Bronchial epithelial cell (primary cell): Measurements from ENCODE around the gene SGMS1. TPM values are rescaled to one million over a fixed set of nuclear protein-coding genes. Genes with fewer than 3 reads are reported as not detected.

Experiments used
- DNase-seq: peaks from one replicate; pipeline ENCODE4 v3.0.0-alpha.2; 2010; ENCODE audit warnings: low read depth
- FAIRE-seq: peaks from 2 replicates; lab custom pipeline; 2011; peaks lifted over from hg19 to GRCh38; lab: Jason Lieb, UNC
- H3K27me3 ChIP-seq: 2 replicates; pipeline ENCODE4 v1.5.1; 2011; ENCODE audit warnings: low read length; ENCODE audit not compliant: control insufficient read depth, insufficient read depth
- H3K36me3 ChIP-seq: 2 replicates; pipeline ENCODE4 v1.5.1; 2011; ENCODE audit warnings: low read length; ENCODE audit not compliant: control insufficient read depth, insufficient read depth
- H3K4me3 ChIP-seq: 2 replicates; pipeline ENCODE4 v1.5.1; 2011; ENCODE audit warnings: mild to moderate bottlenecking, low read depth, low read length, control low read depth
- CTCF ChIP-seq: IDR thresholded peaks from 2 replicates; pipeline ENCODE4 v1.5.1; 2011; ENCODE audit warnings: mild to moderate bottlenecking, moderate library complexity, low read length, control low read depth, inconsistent platforms; ENCODE audit not compliant: insufficient read depth, severe bottlenecking
- total RNA-seq: library from RNA; depleted of rRNA; stranded (reverse); fragments of >200 nt; gene quantifications from 2 replicates; pipeline ENCODE4 v1.2.1, GENCODE V29; 2014

The SGMS1 gene
- total RNA-seq, 1 donor from 2014 or later = 21.3 TPM

- DNase-seq = no peak
- TF ChIP-seq CTCF = no peak
- no peaks in the 10 kb centered on the region for H3K36me3 ChIP-seq
Measured at GRCh38 chr10:50613726-50614443, 9.9 kb downstream of the SGMS1 start.

GRCh38 chr10:50613150-50613549 is 10.6 kb downstream of the SGMS1 start:
- TF ChIP-seq CTCF = no peak
- FAIRE-seq = no peak
- H3K36me3 ChIP-seq = no peaks in the 10 kb centered on the region
- no peak overlapping the region for H3K4me3 ChIP-seq
- H3K27me3 ChIP-seq = no peaks in the 10 kb centered on the region
- no peak for DNase-seq

More at GRCh38 chr10:50613726-50614443, 9.9 kb downstream of the SGMS1 start:
- no peak for FAIRE-seq
- H3K4me3 ChIP-seq = no peak overlapping the region
- H3K27me3 ChIP-seq = no peaks in the 10 kb centered on the region

GRCh38 chr10:50610368-50610767 is 13.4 kb downstream of the SGMS1 start:
- H3K36me3 ChIP-seq = no peaks in the 10 kb centered on the region
- H3K27me3 ChIP-seq = no peaks in the 10 kb centered on the region
- no peak for FAIRE-seq
- no peak overlapping the region for H3K4me3 ChIP-seq
- TF ChIP-seq CTCF = no peak
- no peak for DNase-seq

- Histone ChIP-seq H3K27me3 (no peaks in the 10 kb centered on the region), H3K36me3 (no peaks in the 10 kb centered on the region), H3K4me3 (no peak overlapping the region)
- FAIRE-seq (no peak), DNase-seq (no peak)
- no peak for TF ChIP-seq CTCF
Measured at GRCh38 chr10:50607356-50607925, 16.3 kb downstream of the SGMS1 start.

GRCh38 chr10:50605951-50606270 is 17.8 kb downstream of the SGMS1 start:
- DNase-seq (no peak), FAIRE-seq (no peak)

More at GRCh38 chr10:50605951-50606270, 17.8 kb downstream of the SGMS1 start:
- H3K27me3 ChIP-seq = no peaks in the 10 kb centered on the region
- H3K4me3 ChIP-seq = no peak overlapping the region
- TF ChIP-seq CTCF = no peak
- no peaks in the 10 kb centered on the region for H3K36me3 ChIP-seq
